ENCODE measurements around the gene VTI1B. TPM values are rescaled to one million over a fixed set of nuclear protein-coding genes. Genes with fewer than 3 reads are reported as not detected.
A peak's percentile ranks its signal among the peaks of the same experiment; 100 is the strongest.
"Not testable (repeated sequence)": the region's sequence is repeated elsewhere in the genome, so short reads cannot be mapped to it uniquely, and the experiment has no call there.

Gene VTI1B
- total and polyA plus RNA-seq, 2 experiments from 2014 or later = 55.0 to 115 TPM

GRCh38 chr14:67719866-67720265 is 45.4 kb upstream of the VTI1B start:
- no peak for DNase-seq (ENCODE audit: low spot score)
- Histone ChIP-seq H3K4me3 (no peak overlapping the region), H3K27ac (no peak overlapping the region), H3K4me1 (ENCODE audit: insufficient read depth) (peaks cover 4% of the 10 kb centered on the region), H3K9me2 (replicated peaks; ENCODE audit: insufficient read depth) (no peaks in the 10 kb centered on the region), H2AFZ (no peak overlapping the region), H4K20me1 (ENCODE audit: insufficient read depth, poor library complexity, severe bottlenecking) (no peaks in the 10 kb centered on the region), H3K27me3 (no peaks in the 10 kb centered on the region), H3K36me3 (replicated peaks; ENCODE audit: insufficient read depth, low read depth) (no peaks in the 10 kb centered on the region), H3K9me3 (ENCODE audit: low read depth) (no peaks in the 10 kb centered on the region), H3K79me2 (no peaks in the 10 kb centered on the region), H3K4me2 (no peak overlapping the region)
- TF ChIP-seq EZH2phosphoT487 (IDR thresholded peaks at IDR 0.05; ENCODE audit: low read depth, severe bottlenecking, unreplicated experiment) (no peak), CTCF (IDR thresholded peaks at IDR 0.05; ENCODE audit: poor library complexity) (no peak), EZH2 (IDR thresholded peaks at IDR 0.05; ENCODE audit: borderline replicate concordance) (no peak)
- WGBS (ENCODE audit: low lambda C conversion rate, missing lambda C conversion rate) = 41% methylated on average over 2 of the region's 2 CpGs

- not testable (repeated sequence) for H3K36me3 ChIP-seq (replicated peaks; ENCODE audit: insufficient read depth, low read depth); H3K4me2 ChIP-seq; H4K20me1 ChIP-seq (ENCODE audit: insufficient read depth, poor library complexity, severe bottlenecking); H3K27me3 ChIP-seq; H3K4me3 ChIP-seq; H2AFZ ChIP-seq; H3K27ac ChIP-seq; H3K4me1 ChIP-seq (ENCODE audit: insufficient read depth); H3K9me3 ChIP-seq (ENCODE audit: low read depth); H3K79me2 ChIP-seq; H3K9me2 ChIP-seq (replicated peaks; ENCODE audit: insufficient read depth); DNase-seq (ENCODE audit: low spot score)
- 94% methylated on average over 3 of the region's 3 CpGs for WGBS (ENCODE audit: low lambda C conversion rate, missing lambda C conversion rate)
Observed at GRCh38 chr14:67719385-67719784, 45.0 kb upstream of the VTI1B start.

- Histone ChIP-seq H3K4me2 (no peak overlapping the region), H4K20me1 (ENCODE audit: insufficient read depth, poor library complexity, severe bottlenecking) (no peaks in the 10 kb centered on the region), H3K27me3 (no peaks in the 10 kb centered on the region), H2AFZ (no peak overlapping the region), H3K79me2 (no peaks in the 10 kb centered on the region), H3K36me3 (replicated peaks; ENCODE audit: insufficient read depth, low read depth) (no peaks in the 10 kb centered on the region), H3K9me3 (ENCODE audit: low read depth) (no peaks in the 10 kb centered on the region), H3K4me1 (ENCODE audit: insufficient read depth) (peaks cover 4% of the 10 kb centered on the region), H3K27ac (no peak overlapping the region), H3K4me3 (no peak overlapping the region), H3K9me2 (replicated peaks; ENCODE audit: insufficient read depth) (no peaks in the 10 kb centered on the region)
- DNase-seq (ENCODE audit: low spot score) = peak; percentile 25
- 87% methylated on average over 2 of the region's 2 CpGs for WGBS (ENCODE audit: low lambda C conversion rate, missing lambda C conversion rate)
- TF ChIP-seq EZH2phosphoT487 (IDR thresholded peaks at IDR 0.05; ENCODE audit: low read depth, severe bottlenecking, unreplicated experiment) (no peak), CTCF (IDR thresholded peaks at IDR 0.05; ENCODE audit: poor library complexity) (no peak), EZH2 (IDR thresholded peaks at IDR 0.05; ENCODE audit: borderline replicate concordance) (no peak)
Observed at GRCh38 chr14:67718265-67718664, 43.8 kb upstream of the VTI1B start.

GRCh38 chr14:67717048-67717447 is 42.6 kb upstream of the VTI1B start:
- no peak for DNase-seq (ENCODE audit: low spot score)
- Histone ChIP-seq H2AFZ (no peak overlapping the region), H3K4me2 (no peak overlapping the region), H3K4me1 (ENCODE audit: insufficient read depth) (peaks cover 4% of the 10 kb centered on the region), H3K27me3 (no peaks in the 10 kb centered on the region), H4K20me1 (ENCODE audit: insufficient read depth, poor library complexity, severe bottlenecking) (no peaks in the 10 kb centered on the region), H3K4me3 (no peak overlapping the region), H3K79me2 (no peaks in the 10 kb centered on the region), H3K9me2 (replicated peaks; ENCODE audit: insufficient read depth) (no peaks in the 10 kb centered on the region), H3K9me3 (ENCODE audit: low read depth) (no peaks in the 10 kb centered on the region), H3K27ac (no peak overlapping the region), H3K36me3 (replicated peaks; ENCODE audit: insufficient read depth, low read depth) (no peaks in the 10 kb centered on the region)
- 92% methylated on average over 1 of the region's 1 CpG for WGBS (ENCODE audit: low lambda C conversion rate, missing lambda C conversion rate)
- TF ChIP-seq CTCF (IDR thresholded peaks at IDR 0.05; ENCODE audit: poor library complexity) (no peak), EZH2 (IDR thresholded peaks at IDR 0.05; ENCODE audit: borderline replicate concordance) (no peak), EZH2phosphoT487 (IDR thresholded peaks at IDR 0.05; ENCODE audit: low read depth, severe bottlenecking, unreplicated experiment) (no peak)
